HUES48 (cell line): ENCODE results near the gene HIGD1C.

ENCODE experiments used
- H3K27ac ChIP-seq: one replicate; pipeline ENCODE4 v1.7.0; 2013; ENCODE audit warnings: low read depth, low read length, inconsistent platforms
- H3K27me3 ChIP-seq: 2 replicates; pipeline ENCODE4 v1.6.1; 2013; ENCODE audit warnings: mild to moderate bottlenecking, low read length; ENCODE audit not compliant: control insufficient read depth, insufficient read depth
- H3K36me3 ChIP-seq: 2 replicates; pipeline ENCODE4 v1.6.1; 2013; ENCODE audit warnings: low read length; ENCODE audit not compliant: control insufficient read depth, insufficient read depth
- H3K4me1 ChIP-seq: 2 replicates; pipeline ENCODE4 v1.6.1; 2013; ENCODE audit warnings: mild to moderate bottlenecking, low read length; ENCODE audit not compliant: control insufficient read depth, insufficient read depth
- H3K4me3 ChIP-seq: 2 replicates; pipeline ENCODE4 v1.5.1; 2013; ENCODE audit warnings: mild to moderate bottlenecking, low read depth, low read length
- H3K9ac ChIP-seq: 2 replicates; pipeline ENCODE4 v1.6.1; 2013; ENCODE audit warnings: mild to moderate bottlenecking, low read depth, low read length, moderate library complexity
- H3K9me3 ChIP-seq: 2 replicates; pipeline ENCODE4 v1.6.1; 2013; ENCODE audit warnings: low read length; ENCODE audit not compliant: control insufficient read depth, insufficient read depth

Gene HIGD1C

DNA sequence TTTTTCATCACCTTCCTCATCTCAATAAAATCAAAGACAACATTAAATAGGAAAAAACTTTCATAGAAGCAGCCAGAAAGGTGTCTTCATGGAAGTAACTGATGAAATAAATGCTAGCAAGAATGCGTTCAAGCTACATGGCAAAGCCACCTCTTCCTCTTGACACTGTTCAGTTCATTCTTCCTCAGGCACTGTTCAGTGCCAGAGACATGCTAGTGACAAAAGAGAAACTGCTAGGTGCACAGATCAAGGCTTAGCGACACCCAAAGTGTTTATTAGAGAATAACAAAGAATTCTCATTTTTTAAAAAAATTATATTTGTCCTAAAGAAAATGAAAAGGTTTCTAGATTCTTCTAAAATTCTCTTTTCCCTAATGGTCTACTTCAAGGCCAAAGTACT lies 66.6 kb downstream of the HIGD1C start:
- H3K9ac ChIP-seq, result no peak overlapping the region

DNA sequence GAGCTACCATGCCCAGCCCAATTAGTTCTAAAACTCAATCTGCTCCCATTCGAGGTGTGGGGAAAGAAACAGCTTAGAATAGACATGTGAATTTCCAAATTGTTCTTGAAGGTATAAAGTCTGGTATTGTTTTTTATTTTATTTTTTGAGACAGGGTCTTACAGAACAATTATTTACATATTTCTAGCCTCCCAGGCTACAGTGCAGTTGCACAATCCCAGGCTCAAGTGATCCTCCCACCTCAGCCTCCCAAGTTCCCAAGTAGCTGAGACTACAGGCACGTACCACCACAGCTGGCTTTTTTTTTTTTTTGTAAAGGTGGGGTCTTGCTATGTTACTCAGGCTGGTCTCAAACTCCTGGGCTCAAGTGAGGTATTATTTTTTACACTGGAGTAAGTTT lies 67.6 kb downstream of the HIGD1C start:
- Histone ChIP-seq H3K9ac (no peak overlapping the region), H3K9me3 (no peaks in the 10 kb centered on the region), H3K27me3 (no peaks in the 10 kb centered on the region), H3K4me1 (peaks cover 13% of the 10 kb centered on the region), H3K4me3 (no peak overlapping the region), H3K36me3 (no peaks in the 10 kb centered on the region), H3K27ac (no peak overlapping the region)

More for the DNA sequence above, 66.6 kb downstream of the HIGD1C start:
- Histone ChIP-seq H3K36me3 (no peaks in the 10 kb centered on the region), H3K4me1 (peaks cover 4% of the 10 kb centered on the region; the same call in 1 of the 2 replicates), H3K27ac (no peak overlapping the region), H3K27me3 (no peaks in the 10 kb centered on the region), H3K9me3 (no peaks in the 10 kb centered on the region), H3K4me3 (no peak overlapping the region)
